ENCODE data around the gene ATAD1.
"Not testable (repeated sequence)": the region's sequence is repeated elsewhere in the genome, so short reads cannot be mapped to it uniquely, and the experiment has no call there.

Gene ATAD1

GRCh38 chr10:87829986-87830729 lies 12.1 kb upstream of the ATAD1 start:
- no peak overlapping the region for H3K4me3 ChIP-seq (ENCODE audit: low read depth, low read length)
- H3K36me3 ChIP-seq (replicated peaks), result no peaks in the 10 kb centered on the region
- H3K27me3 ChIP-seq (replicated peaks), result no peaks in the 10 kb centered on the region
- TF ChIP-seq CTCF (IDR thresholded peaks at IDR 0.05; ENCODE audit: low read depth, low read length, missing control alignments), result no peak
- in situ Hi-C loops (cut with HindIII; ENCODE audit: low pct_ligation_motif_present, low sequenced_read_pairs), result no loop called here
- no peak overlapping the region for H3K27ac ChIP-seq
- DNase-seq, result no peak

- in situ Hi-C loops (cut with HindIII; ENCODE audit: low pct_ligation_motif_present, low sequenced_read_pairs); H3K36me3 ChIP-seq (replicated peaks); H3K4me3 ChIP-seq (ENCODE audit: low read depth, low read length); DNase-seq; H3K27me3 ChIP-seq (replicated peaks); H3K27ac ChIP-seq: not testable (repeated sequence)
Observed at GRCh38 chr10:87829051-87829450, 11.0 kb upstream of the ATAD1 start.

GRCh38 chr10:87827681-87828080 lies 9.7 kb upstream of the ATAD1 start:
- DNase-seq, result no peak
- no peaks in the 10 kb centered on the region for H3K36me3 ChIP-seq (replicated peaks)
- no peaks in the 10 kb centered on the region for H3K27me3 ChIP-seq (replicated peaks)
- TF ChIP-seq CTCF (IDR thresholded peaks at IDR 0.05; ENCODE audit: low read depth, low read length, missing control alignments), result no peak
- no peak overlapping the region for H3K4me3 ChIP-seq (ENCODE audit: low read depth, low read length)
- in situ Hi-C loops (cut with HindIII; ENCODE audit: low pct_ligation_motif_present, low sequenced_read_pairs), result no loop called here
- no peak overlapping the region for H3K27ac ChIP-seq

DNA sequence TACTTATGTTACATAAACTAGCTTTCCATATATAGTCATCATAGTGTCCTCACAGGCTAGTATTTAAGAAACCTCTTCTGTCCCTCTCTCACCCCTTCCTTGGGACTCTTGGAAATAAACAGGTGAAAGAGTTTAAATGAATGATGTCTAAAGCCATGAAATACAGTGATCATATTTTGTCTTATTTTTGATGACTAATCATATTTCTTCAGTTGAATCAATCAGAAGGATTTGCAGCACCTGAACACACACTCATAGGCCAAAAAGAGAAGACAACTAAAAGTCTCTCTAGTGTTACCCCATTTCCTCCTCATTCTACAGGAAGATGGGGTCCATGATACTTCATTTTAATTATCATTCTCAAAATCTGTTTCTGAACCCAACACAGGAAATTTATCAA lies 8.6 kb upstream of the ATAD1 start:
- no peak overlapping the region for H3K4me3 ChIP-seq (ENCODE audit: low read depth, low read length)
- H3K36me3 ChIP-seq (replicated peaks), result no peaks in the 10 kb centered on the region
- TF ChIP-seq CTCF (IDR thresholded peaks at IDR 0.05; ENCODE audit: low read depth, low read length, missing control alignments), result no peak
- DNase-seq, result no peak
- H3K27me3 ChIP-seq (replicated peaks), result no peaks in the 10 kb centered on the region
- no peak overlapping the region for H3K27ac ChIP-seq
- in situ Hi-C loops (cut with HindIII; ENCODE audit: low pct_ligation_motif_present, low sequenced_read_pairs), result no loop called here

GRCh38 chr10:87819289-87819585 lies 1.2 kb upstream of the ATAD1 start:
- Histone ChIP-seq H3K27me3 (replicated peaks) (no peaks in the 10 kb centered on the region), H3K27ac (no peak overlapping the region), H3K36me3 (replicated peaks) (no peaks in the 10 kb centered on the region), H3K4me3 (ENCODE audit: low read depth, low read length) (no peak overlapping the region)
- no peak for TF ChIP-seq CTCF (IDR thresholded peaks at IDR 0.05; ENCODE audit: low read depth, low read length, missing control alignments)
- DNase-seq, result no peak
- in situ Hi-C loops (cut with HindIII; ENCODE audit: low pct_ligation_motif_present, low sequenced_read_pairs), result no loop called here

- DNase-seq, result peak; percentile 19
- no peak for TF ChIP-seq CTCF (IDR thresholded peaks at IDR 0.05; ENCODE audit: low read depth, low read length, missing control alignments)
- in situ Hi-C loops (cut with HindIII; ENCODE audit: low pct_ligation_motif_present, low sequenced_read_pairs), result no loop called here
Observed at GRCh38 chr10:87818505-87819288, 671 bp upstream of the ATAD1 start.

More at GRCh38 chr10:87818505-87819288, 671 bp upstream of the ATAD1 start:
- no peaks in the 10 kb centered on the region for H3K36me3 ChIP-seq (replicated peaks)
- peak overlapping the region; percentile 83 for H3K27ac ChIP-seq
- peak overlapping the region; percentile 87 for H3K4me3 ChIP-seq (ENCODE audit: low read depth, low read length)
- no peaks in the 10 kb centered on the region for H3K27me3 ChIP-seq (replicated peaks)

All from brain microvascular endothelial cell (primary cell).